HL-60 (cell line): ENCODE data around the gene GKAP1.

Experiments
- DNase-seq, 2 experiments: peaks; one replicate each; pipeline ENCODE4 v3.0.0-alpha.2; 2010 to 2020; ENCODE audit warnings: low read depth in 1 of 2, low spot score in 1 of 2
- H3K27ac ChIP-seq: fragments of 250-450 bp; sonication (Bioruptor Pico); replicated peaks from 2 replicates; pipeline ENCODE4 v1.5.1; 2020; ENCODE audit warnings: mild to moderate bottlenecking, moderate library complexity
- H3K27me3 ChIP-seq: fragments of 250-450 bp; sonication (Bioruptor Pico); 2 replicates; pipeline ENCODE4 v1.5.1; 2021; ENCODE audit warnings: mild to moderate bottlenecking, moderate library complexity; ENCODE audit not compliant: insufficient read depth, poor library complexity, severe bottlenecking
- H3K4me3 ChIP-seq: replicated peaks from 2 replicates; pipeline ENCODE4 v1.5.1; 2011; ENCODE audit warnings: mild to moderate bottlenecking, control low read depth, low read length; ENCODE audit not compliant: insufficient read depth
- GABPA ChIP-seq: IDR thresholded peaks from 2 replicates; pipeline ENCODE4 v1.6.1; 2012; ENCODE audit warnings: low read depth
- POLR2AphosphoS5 ChIP-seq: IDR thresholded peaks from 2 replicates; pipeline ENCODE4 v1.6.1; 2012; ENCODE audit warnings: low read depth
- SPI1 ChIP-seq: IDR thresholded peaks from 2 replicates; pipeline ENCODE4 v1.6.1; 2012; ENCODE audit warnings: low read depth, mild to moderate bottlenecking, borderline replicate concordance
- TF ChIP-seq, protein P1 (sequence below): IDR thresholded peaks from 2 replicates; pipeline ENCODE4 v1.6.1; 2012; ENCODE audit warnings: low read depth; ENCODE audit not compliant: insufficient replicate concordance
- TF ChIP-seq, protein P2 (sequence below): IDR thresholded peaks from one replicate; pipeline ENCODE4 v1.5.1; 2011; ENCODE audit warnings: low read length, control low read depth, inconsistent platforms; ENCODE audit not compliant: insufficient read depth

GKAP1 gene

DNA sequence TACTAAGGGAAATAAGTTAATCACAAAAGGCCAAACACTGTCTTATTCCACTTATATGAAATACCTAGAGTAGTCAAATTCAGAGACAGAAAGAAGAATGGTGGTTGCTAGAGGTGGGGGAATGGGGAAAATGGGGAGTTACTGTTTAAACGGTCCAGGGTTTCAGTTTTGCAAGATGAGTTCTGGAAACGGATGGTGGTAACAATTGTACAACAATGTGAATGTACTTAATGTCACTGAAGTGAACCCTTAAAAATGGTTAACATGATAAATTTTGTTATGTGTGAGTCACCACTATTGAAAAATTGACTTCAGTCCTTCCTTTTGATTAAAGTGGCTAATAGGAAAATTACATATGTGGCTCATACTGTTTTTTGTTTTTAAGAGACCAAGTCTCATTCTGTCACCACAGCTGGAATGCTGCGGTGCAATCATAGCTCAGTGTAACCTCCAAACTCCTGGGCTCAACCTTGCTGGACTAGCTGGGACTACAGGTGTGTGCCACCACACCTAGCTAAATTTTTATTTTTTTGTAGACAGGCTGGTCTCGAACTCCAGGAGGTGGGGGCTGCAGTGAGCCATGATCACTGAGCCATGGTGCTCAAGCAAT, 118.5 kb downstream of the GKAP1 start:
- Histone ChIP-seq H3K27ac (no peak overlapping the region), H3K4me3 (no peak overlapping the region), H3K27me3 (no peaks in the 10 kb centered on the region)
- TF ChIP-seq GABPA = no peak
- TF ChIP-seq SPI1 = no peak
- TF ChIP-seq, protein P1, sequence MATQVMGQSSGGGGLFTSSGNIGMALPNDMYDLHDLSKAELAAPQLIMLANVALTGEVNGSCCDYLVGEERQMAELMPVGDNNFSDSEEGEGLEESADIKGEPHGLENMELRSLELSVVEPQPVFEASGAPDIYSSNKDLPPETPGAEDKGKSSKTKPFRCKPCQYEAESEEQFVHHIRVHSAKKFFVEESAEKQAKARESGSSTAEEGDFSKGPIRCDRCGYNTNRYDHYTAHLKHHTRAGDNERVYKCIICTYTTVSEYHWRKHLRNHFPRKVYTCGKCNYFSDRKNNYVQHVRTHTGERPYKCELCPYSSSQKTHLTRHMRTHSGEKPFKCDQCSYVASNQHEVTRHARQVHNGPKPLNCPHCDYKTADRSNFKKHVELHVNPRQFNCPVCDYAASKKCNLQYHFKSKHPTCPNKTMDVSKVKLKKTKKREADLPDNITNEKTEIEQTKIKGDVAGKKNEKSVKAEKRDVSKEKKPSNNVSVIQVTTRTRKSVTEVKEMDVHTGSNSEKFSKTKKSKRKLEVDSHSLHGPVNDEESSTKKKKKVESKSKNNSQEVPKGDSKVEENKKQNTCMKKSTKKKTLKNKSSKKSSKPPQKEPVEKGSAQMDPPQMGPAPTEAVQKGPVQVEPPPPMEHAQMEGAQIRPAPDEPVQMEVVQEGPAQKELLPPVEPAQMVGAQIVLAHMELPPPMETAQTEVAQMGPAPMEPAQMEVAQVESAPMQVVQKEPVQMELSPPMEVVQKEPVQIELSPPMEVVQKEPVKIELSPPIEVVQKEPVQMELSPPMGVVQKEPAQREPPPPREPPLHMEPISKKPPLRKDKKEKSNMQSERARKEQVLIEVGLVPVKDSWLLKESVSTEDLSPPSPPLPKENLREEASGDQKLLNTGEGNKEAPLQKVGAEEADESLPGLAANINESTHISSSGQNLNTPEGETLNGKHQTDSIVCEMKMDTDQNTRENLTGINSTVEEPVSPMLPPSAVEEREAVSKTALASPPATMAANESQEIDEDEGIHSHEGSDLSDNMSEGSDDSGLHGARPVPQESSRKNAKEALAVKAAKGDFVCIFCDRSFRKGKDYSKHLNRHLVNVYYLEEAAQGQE = no peak
- TF ChIP-seq, protein P2, sequence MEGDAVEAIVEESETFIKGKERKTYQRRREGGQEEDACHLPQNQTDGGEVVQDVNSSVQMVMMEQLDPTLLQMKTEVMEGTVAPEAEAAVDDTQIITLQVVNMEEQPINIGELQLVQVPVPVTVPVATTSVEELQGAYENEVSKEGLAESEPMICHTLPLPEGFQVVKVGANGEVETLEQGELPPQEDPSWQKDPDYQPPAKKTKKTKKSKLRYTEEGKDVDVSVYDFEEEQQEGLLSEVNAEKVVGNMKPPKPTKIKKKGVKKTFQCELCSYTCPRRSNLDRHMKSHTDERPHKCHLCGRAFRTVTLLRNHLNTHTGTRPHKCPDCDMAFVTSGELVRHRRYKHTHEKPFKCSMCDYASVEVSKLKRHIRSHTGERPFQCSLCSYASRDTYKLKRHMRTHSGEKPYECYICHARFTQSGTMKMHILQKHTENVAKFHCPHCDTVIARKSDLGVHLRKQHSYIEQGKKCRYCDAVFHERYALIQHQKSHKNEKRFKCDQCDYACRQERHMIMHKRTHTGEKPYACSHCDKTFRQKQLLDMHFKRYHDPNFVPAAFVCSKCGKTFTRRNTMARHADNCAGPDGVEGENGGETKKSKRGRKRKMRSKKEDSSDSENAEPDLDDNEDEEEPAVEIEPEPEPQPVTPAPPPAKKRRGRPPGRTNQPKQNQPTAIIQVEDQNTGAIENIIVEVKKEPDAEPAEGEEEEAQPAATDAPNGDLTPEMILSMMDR = no peak
- no peak for TF ChIP-seq POLR2AphosphoS5
- no peak for DNase-seq

DNA sequence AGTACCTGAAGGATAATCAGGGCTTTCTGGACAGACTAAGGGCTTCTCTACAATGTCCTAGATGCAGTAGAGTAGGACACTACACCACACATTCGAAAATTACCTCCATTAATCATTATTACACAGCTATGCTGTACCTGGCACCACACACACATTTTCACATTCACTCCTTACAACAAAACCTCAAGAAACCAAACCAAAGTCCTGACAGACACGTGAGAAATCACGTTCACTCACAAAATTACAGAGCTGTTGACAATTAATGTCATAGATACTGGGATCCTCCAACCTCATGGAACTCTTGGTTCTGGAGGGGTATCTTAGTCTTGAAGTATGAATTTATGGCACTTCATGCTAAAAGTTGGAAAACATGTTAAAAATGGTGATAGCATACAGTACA, 126.1 kb downstream of the GKAP1 start:
- no peak overlapping the region for H3K27ac ChIP-seq
- TF ChIP-seq GABPA = no peak
- no peak for TF ChIP-seq SPI1
- TF ChIP-seq, protein P1 = no peak
- TF ChIP-seq, protein P2 = no peak
- TF ChIP-seq POLR2AphosphoS5 = no peak
- H3K4me3 ChIP-seq = no peak overlapping the region
- no peaks in the 10 kb centered on the region for H3K27me3 ChIP-seq
- no peak for DNase-seq
